Measurements from ENCODE around the gene CERCAM.

DNA sequence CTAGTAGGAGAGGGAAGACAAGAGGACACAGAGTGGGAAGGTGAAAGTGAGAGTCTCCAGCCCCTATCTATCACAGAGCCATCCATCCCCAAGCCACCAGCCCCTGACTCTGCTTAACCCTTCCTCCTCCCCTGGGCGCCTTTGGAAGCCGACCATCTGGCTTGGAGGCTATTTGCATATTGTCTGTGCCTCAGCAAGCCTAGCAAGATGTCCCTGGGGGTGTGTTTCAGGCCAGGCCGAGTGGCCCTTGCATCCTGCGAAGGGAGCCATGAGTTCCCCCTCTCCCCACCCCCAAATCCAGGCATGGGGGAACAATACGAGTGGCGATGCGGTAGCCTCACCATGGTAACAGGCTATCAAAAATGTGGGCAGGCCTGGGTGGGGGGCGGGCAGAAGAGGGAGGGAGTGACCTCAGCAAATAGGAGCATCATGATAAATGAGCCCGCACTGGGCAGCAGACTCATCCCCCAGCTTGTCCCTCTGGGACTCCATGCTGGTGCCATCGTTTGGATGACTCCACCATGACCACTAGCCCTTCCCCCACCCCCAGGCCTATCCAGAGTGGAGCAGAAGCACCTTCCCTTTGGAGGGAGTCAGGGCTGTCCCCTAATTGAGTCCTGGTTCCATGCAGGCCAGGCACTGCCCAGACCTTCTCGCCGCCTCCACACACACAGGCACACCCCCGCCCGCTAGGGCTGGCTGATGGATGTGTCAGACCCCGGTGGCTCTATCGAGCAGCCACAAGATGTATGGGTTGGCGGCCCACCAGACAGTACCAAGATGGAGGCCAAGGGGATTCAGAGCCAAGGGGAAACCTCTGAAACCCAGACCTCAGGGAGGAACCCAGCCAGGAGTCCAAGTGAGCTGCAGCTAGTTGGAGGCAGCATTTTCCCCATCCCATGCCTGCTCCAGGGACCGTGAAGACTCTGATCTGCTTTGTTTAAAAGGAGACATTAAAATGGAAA is 34.9 kb upstream of the CERCAM start:
- TF ChIP-seq, protein P1, sequence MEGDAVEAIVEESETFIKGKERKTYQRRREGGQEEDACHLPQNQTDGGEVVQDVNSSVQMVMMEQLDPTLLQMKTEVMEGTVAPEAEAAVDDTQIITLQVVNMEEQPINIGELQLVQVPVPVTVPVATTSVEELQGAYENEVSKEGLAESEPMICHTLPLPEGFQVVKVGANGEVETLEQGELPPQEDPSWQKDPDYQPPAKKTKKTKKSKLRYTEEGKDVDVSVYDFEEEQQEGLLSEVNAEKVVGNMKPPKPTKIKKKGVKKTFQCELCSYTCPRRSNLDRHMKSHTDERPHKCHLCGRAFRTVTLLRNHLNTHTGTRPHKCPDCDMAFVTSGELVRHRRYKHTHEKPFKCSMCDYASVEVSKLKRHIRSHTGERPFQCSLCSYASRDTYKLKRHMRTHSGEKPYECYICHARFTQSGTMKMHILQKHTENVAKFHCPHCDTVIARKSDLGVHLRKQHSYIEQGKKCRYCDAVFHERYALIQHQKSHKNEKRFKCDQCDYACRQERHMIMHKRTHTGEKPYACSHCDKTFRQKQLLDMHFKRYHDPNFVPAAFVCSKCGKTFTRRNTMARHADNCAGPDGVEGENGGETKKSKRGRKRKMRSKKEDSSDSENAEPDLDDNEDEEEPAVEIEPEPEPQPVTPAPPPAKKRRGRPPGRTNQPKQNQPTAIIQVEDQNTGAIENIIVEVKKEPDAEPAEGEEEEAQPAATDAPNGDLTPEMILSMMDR (IDR thresholded peaks at IDR 0.05) = no peak
- TF ChIP-seq POLR2AphosphoS5 (IDR thresholded peaks at IDR 0.05) (no peak), POLR2A (IDR thresholded peaks at IDR 0.05) (no peak)

All from breast epithelium (tissue), 3 donors.